HCT116 (cell line): ENCODE data around the gene SMCO4. TPM values are rescaled to one million over a fixed set of nuclear protein-coding genes. Genes with fewer than 3 reads are reported as not detected.

ENCODE experiments used
- ATAC-seq: fragments of 200-7000 bp; cut with Tn5 transposase; 2 replicates; pipeline ENCODE4 v1.9.1; 2020; ENCODE audit warnings: mild to moderate bottlenecking, moderate library complexity
- BruUV-seq: library from RNA; stranded (reverse); fragments of 400-500 nt; replicated peaks from 2 replicates; lab custom pipeline; 2021; lab: Mats Ljungman, UMichigan
- CTCF ChIA-PET: fragments of 300-600 bp; sonication (Branson Sonifier 250); formaldehyde crosslinking; loops from one replicate; lab custom pipeline; 2021; ENCODE audit warnings: antibody characterized with exemption; lab: Charles Lee
- POLR2A ChIA-PET: fragments of 300-600, 350-600 bp; sonication (Branson Sonifier 250); formaldehyde crosslinking; loops from one replicate; lab custom pipeline; 2021; ENCODE audit warnings: antibody characterized with exemption; lab: Charles Lee
- RAD21 ChIA-PET, 2 experiments: fragments of 300-600 bp; sonication (Branson Sonifier 250); formaldehyde crosslinking; loops; one replicate each; lab custom pipeline; 2023; ENCODE audit warnings: low total read pairs in 2 of 2; ENCODE audit not compliant: uncharacterized antibody in 2 of 2, unreplicated experiment in 2 of 2, low non-redundant PET in 1 of 2; lab: Charles Lee
- DNase-seq: peaks from one replicate; pipeline ENCODE4 v3.0.0-alpha.2; 2010; ENCODE audit warnings: low read depth, low spot score
- H2AFZ ChIP-seq: fragments of 200-600 bp; shearing (Covaris generic), sonication (generic); 2 replicates; pipeline ENCODE4 v1.6.1; 2017; ENCODE audit warnings: low read depth, mixed run types, mixed read lengths, antibody characterized with exemption, low read length; ENCODE audit not compliant: poor library complexity, severe bottlenecking
- H3K27ac ChIP-seq: 2 replicates; pipeline ENCODE4 v1.5.1; 2012; ENCODE audit warnings: low read depth, low read length
- H3K27me3 ChIP-seq: fragments of 200-600 bp; sonication (generic); 2 replicates; pipeline ENCODE4 v1.6.1; 2016; ENCODE audit warnings: mixed run types, low read length, mixed read lengths; ENCODE audit not compliant: insufficient read depth
- H3K36me3 ChIP-seq, 2 experiments: fragments of 200-500 bp in 1 of 2; fragments of 200-600 bp in 1 of 2; sonication (Bioruptor generic) in 1 of 2; sonication (generic) in 1 of 2; 2 replicates each; pipeline versions ENCODE4 v1.5.1 to v1.6.1; 2014 to 2016; ENCODE audit warnings: low read length in 2 of 2, inconsistent platforms in 1 of 2, mixed read lengths in 1 of 2, mixed run types in 1 of 2; ENCODE audit not compliant: insufficient read depth in 2 of 2, control insufficient read depth in 1 of 2
- H3K4me1 ChIP-seq, 2 experiments: fragments of 200-600 bp in 1 of 2; sonication (generic) in 1 of 2; 2 replicates each; pipeline versions ENCODE4 v1.5.1 to v1.6.1; 2012 to 2017; ENCODE audit warnings: low read length in 2 of 2, inconsistent platforms in 1 of 2, mild to moderate bottlenecking in 1 of 2, mixed read lengths in 1 of 2, mixed run types in 1 of 2, moderate library complexity in 1 of 2; ENCODE audit not compliant: insufficient read depth in 2 of 2, control insufficient read depth in 1 of 2
- H3K4me2 ChIP-seq: fragments of 200-600 bp; sonication (generic); 2 replicates; pipeline ENCODE4 v1.6.1; 2017; ENCODE audit warnings: mixed run types, low read length, mixed read lengths
- H3K4me3 ChIP-seq, 2 experiments: fragments of 200-600 bp in 1 of 2; sonication (generic) in 1 of 2; replicated peaks in 1 of 2; 2 replicates each; pipeline ENCODE4 v1.5.1; 2011 to 2016; ENCODE audit warnings: low read length in 2 of 2, control low read depth in 1 of 2, low read depth in 1 of 2, mild to moderate bottlenecking in 1 of 2, mixed read lengths in 1 of 2, mixed run types in 1 of 2
- H3K79me2 ChIP-seq: fragments of 200-600 bp; sonication (generic); 2 replicates; pipeline ENCODE4 v1.6.1; 2017; ENCODE audit warnings: mild to moderate bottlenecking, mixed run types, low read length, moderate library complexity, mixed read lengths; ENCODE audit not compliant: insufficient read depth
- H3K9ac ChIP-seq: fragments of 200-600 bp; sonication (generic); 2 replicates; pipeline ENCODE4 v1.6.1; 2016; ENCODE audit warnings: low read length, mixed read lengths
- H3K9me2 ChIP-seq: fragments of 200-600 bp; sonication (generic), shearing (Covaris generic); 2 replicates; pipeline ENCODE4 v1.6.1; 2017; ENCODE audit warnings: mixed run types, mild to moderate bottlenecking, moderate library complexity; ENCODE audit not compliant: insufficient read depth
- H3K9me3 ChIP-seq, 2 experiments: fragments of 200-500 bp in 1 of 2; fragments of 200-600 bp in 1 of 2; sonication (Bioruptor generic) in 1 of 2; sonication (generic) in 1 of 2; 2 replicates each; pipeline ENCODE4 v1.6.1; 2014 to 2017; ENCODE audit warnings: low read length in 2 of 2, mixed read lengths in 2 of 2, inconsistent platforms in 1 of 2, low read depth in 1 of 2, mild to moderate bottlenecking in 1 of 2, mixed run types in 1 of 2, moderate library complexity in 1 of 2; ENCODE audit not compliant: control insufficient read depth in 1 of 2, insufficient read depth in 1 of 2
- H4K20me1 ChIP-seq: fragments of 200-600 bp; sonication (generic), shearing (Covaris generic); 2 replicates; pipeline ENCODE4 v1.6.1; 2017; ENCODE audit warnings: mixed run types, mild to moderate bottlenecking, moderate library complexity; ENCODE audit not compliant: insufficient read depth
- CEBPB ChIP-seq: IDR thresholded peaks from 2 replicates; pipeline ENCODE4 v1.6.1; 2012; ENCODE audit warnings: low read depth
- EGR1 ChIP-seq: IDR thresholded peaks from 2 replicates; pipeline ENCODE4 v1.6.1; 2012; ENCODE audit warnings: low read depth
- ELF1 ChIP-seq: IDR thresholded peaks from 2 replicates; pipeline ENCODE4 v1.6.1; 2012; ENCODE audit warnings: low read depth, borderline replicate concordance
- EZH2 ChIP-seq: fragments of 200-600 bp; sonication (generic); IDR thresholded peaks from 2 replicates; pipeline ENCODE4 v1.6.1; 2017; ENCODE audit warnings: antibody characterized with exemption, mixed run types
- JUND ChIP-seq: IDR thresholded peaks from 2 replicates; pipeline ENCODE4 v1.6.1; 2012
- RAD21 ChIP-seq: IDR thresholded peaks from 2 replicates; pipeline ENCODE4 v1.6.1; 2012; ENCODE audit warnings: low read depth, mild to moderate bottlenecking
- SIN3A ChIP-seq: IDR thresholded peaks from 2 replicates; pipeline ENCODE4 v1.6.1; 2012; ENCODE audit warnings: low read depth
- TCF7L2 ChIP-seq: IDR thresholded peaks from 2 replicates; pipeline ENCODE4 v1.7.0; 2011; ENCODE audit warnings: borderline replicate concordance, inconsistent platforms; ENCODE audit not compliant: insufficient read depth, insufficient read length; ENCODE audit errors: extremely low read depth
- ZBTB33 ChIP-seq: IDR thresholded peaks from 2 replicates; pipeline ENCODE4 v1.6.1; 2011; ENCODE audit warnings: mild to moderate bottlenecking, low read length, moderate library complexity; ENCODE audit not compliant: insufficient replicate concordance; ENCODE audit errors: extremely low read depth
- ZFX ChIP-seq: fragments of 450-650 bp; IDR thresholded peaks from 2 replicates; pipeline ENCODE4 v1.6.1; 2017
- ZNF274 ChIP-seq: fragments of 200-500 bp; sonication (Bioruptor generic); IDR thresholded peaks from 2 replicates; pipeline ENCODE4 v1.6.1; 2014; ENCODE audit warnings: mild to moderate bottlenecking, low read depth, low read length, inconsistent platforms
- intact Hi-C: fragments of 100-400 bp; cut with micrococcal nuclease; formaldehyde crosslinking; loops from 2 replicates; pipeline ENCODE4 v1.10.0; 2022
- total RNA-seq: library from RNA; stranded (reverse); gene quantifications from one replicate; pipeline ENCODE4 v1.2.1, GENCODE V29; 2021; ENCODE audit not compliant: unreplicated experiment
- TF ChIP-seq, protein P1 (sequence below), 3 experiments: fragments of 200-600 bp in 1 of 3; sonication (generic) in 1 of 3; IDR thresholded peaks in 2 of 3; conservative IDR thresholded peaks in 1 of 3; 2 replicates each; pipeline ENCODE4 v1.5.1; 2012 to 2017; ENCODE audit warnings: low read depth in 2 of 3, low read length in 2 of 3, antibody characterized with exemption in 1 of 3, borderline replicate concordance in 1 of 3, control low read depth in 1 of 3, mild to moderate bottlenecking in 1 of 3, mixed read lengths in 1 of 3, mixed run types in 1 of 3, moderate library complexity in 1 of 3; ENCODE audit not compliant: insufficient read depth in 1 of 3
- TF ChIP-seq, protein P2 (sequence below): IDR thresholded peaks from 2 replicates; pipeline ENCODE4 v1.6.1; 2012

Gene SMCO4
- total RNA-seq, 1 experiment from 2014 or later: 23.1 TPM

DNA sequence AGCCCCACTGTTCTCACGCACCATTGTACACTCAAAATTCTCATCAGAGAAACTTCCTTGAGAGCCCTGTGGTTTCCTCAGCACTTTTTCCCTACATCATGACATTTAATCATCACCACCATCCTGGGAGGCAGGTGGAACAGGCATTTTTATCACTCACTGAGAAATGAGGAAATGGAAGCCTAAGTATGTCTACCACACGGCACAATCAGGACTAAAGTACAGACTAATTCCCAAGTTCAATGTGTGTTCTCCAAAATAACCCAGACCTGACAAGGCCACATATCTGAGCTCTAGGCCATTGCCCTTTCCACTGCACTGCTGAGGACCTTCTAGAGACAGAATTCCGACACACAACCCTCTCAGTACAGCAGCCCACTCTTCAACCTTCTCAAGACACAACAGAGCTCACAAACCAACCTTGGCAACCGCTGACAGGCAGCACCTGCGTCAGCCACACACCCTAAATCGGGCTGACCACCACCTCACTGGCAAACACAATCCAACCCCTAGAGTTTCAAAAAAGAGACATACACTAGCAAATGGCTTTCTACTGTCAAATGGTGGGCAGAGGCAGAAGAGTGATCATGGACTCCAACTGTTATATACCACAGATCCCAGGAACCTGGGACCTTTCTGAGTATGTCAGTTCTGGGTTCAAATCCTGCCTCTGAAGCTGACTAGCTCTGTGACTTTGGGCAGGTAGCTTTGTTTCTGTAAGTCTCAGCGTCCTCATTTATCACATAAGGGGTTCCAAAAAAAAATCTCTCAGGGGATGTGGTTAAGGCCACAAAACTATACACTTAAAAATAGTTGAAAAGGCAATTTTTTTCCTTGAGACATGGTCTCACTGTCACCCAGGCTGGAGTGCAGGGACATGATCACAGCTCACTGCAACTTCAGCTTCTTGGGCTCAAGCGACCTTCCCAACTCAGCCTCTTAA, 16.3 kb downstream of the SMCO4 start:
- RAD21 ChIA-PET: no interaction called here
- ATAC-seq (no peak), DNase-seq (no peak)
- Histone ChIP-seq H3K27me3 (no peaks in the 10 kb centered on the region), H3K36me3 (no peaks in the 10 kb centered on the region), H3K4me3 (no peak overlapping the region), H3K9ac (no peak overlapping the region), H3K4me1 (peaks cover 0 to 5% of the 10 kb centered on the region in 2 experiments; a peak in 3 of 4 replicates), H3K27ac (no peak overlapping the region), H3K4me2 (no peak overlapping the region), H4K20me1 (no peaks in the 10 kb centered on the region), H3K9me2 (no peaks in the 10 kb centered on the region), H3K79me2 (no peaks in the 10 kb centered on the region), H3K9me3 (no peaks in the 10 kb centered on the region), H2AFZ (no peak overlapping the region)
- CTCF ChIA-PET: no interaction called here
- BruUV-seq: no TSS peak
- intact Hi-C loops: no loop called here
- TF ChIP-seq ELF1 (no peak), RAD21 (no peak), ZNF274 (no peak), CEBPB (no peak), SIN3A (no peak), EGR1 (no peak), ZBTB33 (no peak), JUND (no peak), ZFX (no peak), TCF7L2 (no peak), EZH2 (no peak)
- TF ChIP-seq, protein P1, sequence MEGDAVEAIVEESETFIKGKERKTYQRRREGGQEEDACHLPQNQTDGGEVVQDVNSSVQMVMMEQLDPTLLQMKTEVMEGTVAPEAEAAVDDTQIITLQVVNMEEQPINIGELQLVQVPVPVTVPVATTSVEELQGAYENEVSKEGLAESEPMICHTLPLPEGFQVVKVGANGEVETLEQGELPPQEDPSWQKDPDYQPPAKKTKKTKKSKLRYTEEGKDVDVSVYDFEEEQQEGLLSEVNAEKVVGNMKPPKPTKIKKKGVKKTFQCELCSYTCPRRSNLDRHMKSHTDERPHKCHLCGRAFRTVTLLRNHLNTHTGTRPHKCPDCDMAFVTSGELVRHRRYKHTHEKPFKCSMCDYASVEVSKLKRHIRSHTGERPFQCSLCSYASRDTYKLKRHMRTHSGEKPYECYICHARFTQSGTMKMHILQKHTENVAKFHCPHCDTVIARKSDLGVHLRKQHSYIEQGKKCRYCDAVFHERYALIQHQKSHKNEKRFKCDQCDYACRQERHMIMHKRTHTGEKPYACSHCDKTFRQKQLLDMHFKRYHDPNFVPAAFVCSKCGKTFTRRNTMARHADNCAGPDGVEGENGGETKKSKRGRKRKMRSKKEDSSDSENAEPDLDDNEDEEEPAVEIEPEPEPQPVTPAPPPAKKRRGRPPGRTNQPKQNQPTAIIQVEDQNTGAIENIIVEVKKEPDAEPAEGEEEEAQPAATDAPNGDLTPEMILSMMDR (IDR thresholded peaks at IDR 0.05 in 2 of 3, conservative IDR thresholded peaks at IDR 0.05 in 1 of 3; ENCODE audit: borderline replicate concordance in 1 of 3, insufficient read depth in 1 of 3, low read depth in 2 of 3, low read length in 2 of 3): no peak
- TF ChIP-seq, protein P2, sequence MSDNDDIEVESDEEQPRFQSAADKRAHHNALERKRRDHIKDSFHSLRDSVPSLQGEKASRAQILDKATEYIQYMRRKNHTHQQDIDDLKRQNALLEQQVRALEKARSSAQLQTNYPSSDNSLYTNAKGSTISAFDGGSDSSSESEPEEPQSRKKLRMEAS: no peak
- POLR2A ChIA-PET: no interaction called here
